ENCODE results near the gene IL20.

DNA sequence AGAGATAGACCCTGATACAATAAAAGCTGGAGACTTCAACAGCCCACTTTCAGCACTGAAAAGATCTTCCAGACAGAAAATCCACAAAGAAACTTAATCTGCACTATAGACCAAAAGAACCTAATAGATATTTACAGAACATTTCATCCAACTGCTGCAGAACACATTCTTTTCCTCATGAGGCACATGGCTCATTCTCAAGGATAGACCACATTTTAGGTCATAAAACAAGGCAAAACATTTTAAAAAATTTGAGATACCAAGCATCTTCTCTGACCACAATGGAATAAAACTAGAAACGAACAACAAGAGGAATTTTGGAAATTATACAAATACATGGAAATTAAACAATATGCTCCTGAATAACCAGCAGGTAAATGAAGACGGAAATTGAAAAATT, 15.0 kb upstream of the IL20 start:
- no peak for TF ChIP-seq EZH2phosphoT487 (IDR thresholded peaks at IDR 0.05)
- TF ChIP-seq, protein P1, sequence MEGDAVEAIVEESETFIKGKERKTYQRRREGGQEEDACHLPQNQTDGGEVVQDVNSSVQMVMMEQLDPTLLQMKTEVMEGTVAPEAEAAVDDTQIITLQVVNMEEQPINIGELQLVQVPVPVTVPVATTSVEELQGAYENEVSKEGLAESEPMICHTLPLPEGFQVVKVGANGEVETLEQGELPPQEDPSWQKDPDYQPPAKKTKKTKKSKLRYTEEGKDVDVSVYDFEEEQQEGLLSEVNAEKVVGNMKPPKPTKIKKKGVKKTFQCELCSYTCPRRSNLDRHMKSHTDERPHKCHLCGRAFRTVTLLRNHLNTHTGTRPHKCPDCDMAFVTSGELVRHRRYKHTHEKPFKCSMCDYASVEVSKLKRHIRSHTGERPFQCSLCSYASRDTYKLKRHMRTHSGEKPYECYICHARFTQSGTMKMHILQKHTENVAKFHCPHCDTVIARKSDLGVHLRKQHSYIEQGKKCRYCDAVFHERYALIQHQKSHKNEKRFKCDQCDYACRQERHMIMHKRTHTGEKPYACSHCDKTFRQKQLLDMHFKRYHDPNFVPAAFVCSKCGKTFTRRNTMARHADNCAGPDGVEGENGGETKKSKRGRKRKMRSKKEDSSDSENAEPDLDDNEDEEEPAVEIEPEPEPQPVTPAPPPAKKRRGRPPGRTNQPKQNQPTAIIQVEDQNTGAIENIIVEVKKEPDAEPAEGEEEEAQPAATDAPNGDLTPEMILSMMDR (IDR thresholded peaks at IDR 0.05) = no peak
